Right lobe of liver (tissue), 4 donors: ENCODE results near the gene NUDC.

ENCODE experiments used
- CTCF ChIP-seq, 4 donors: fragments of 200-600 bp in 3 of 4; fragments of 450-650 bp in 1 of 4; IDR thresholded peaks; one replicate each; pipeline versions ENCODE4 v1.5.1 to v1.8.0; 2016 to 2022; ENCODE audit warnings: antibody characterized with exemption in 4 of 4, mild to moderate bottlenecking in 2 of 4
- POLR2A ChIP-seq: fragments of 450-650 bp; IDR thresholded peaks from one replicate; pipeline ENCODE4 v1.6.1; 2017; ENCODE audit warnings: antibody characterized with exemption, mild to moderate bottlenecking
- donor health status: DM: no; HTN: no; CAD: no.
- donor health status: DM: no; HTN: no; CAD: no.
- donor health status: DM: no; HTN: yes; CAD: no.

- TF ChIP-seq CTCF (IDR thresholded peaks at IDR 0.05), result no peak
- TF ChIP-seq POLR2A, result no peak
Measured at GRCh38 chr1:26877326-26877725, 44.2 kb upstream of the NUDC start.
